GM12891 (cell line): ENCODE measurements around the gene MOV10.

Experiments
- DNase-seq: peaks from one replicate; pipeline ENCODE4 v3.0.0; 2011; ENCODE audit warnings: low spot score; ENCODE audit not compliant: insufficient read length
- FAIRE-seq: peaks from 2 replicates; lab custom pipeline; 2011; peaks lifted over from hg19 to GRCh38; lab: Jason Lieb, UNC
- PAX5 ChIP-seq: IDR thresholded peaks from 2 replicates; pipeline ENCODE4 v1.6.1; 2011; ENCODE audit warnings: low read length, moderate library complexity, mild to moderate bottlenecking; ENCODE audit not compliant: insufficient read depth, severe bottlenecking
- POLR2A ChIP-seq: IDR thresholded peaks from 2 replicates; pipeline ENCODE4 v1.6.1; 2011; ENCODE audit warnings: low read depth, low read length, control low read depth
- POLR2AphosphoS5 ChIP-seq: IDR thresholded peaks from 2 replicates; pipeline ENCODE4 v1.6.1; 2011; ENCODE audit warnings: low read depth, low read length, control low read depth
- POU2F2 ChIP-seq: IDR thresholded peaks from 2 replicates; pipeline ENCODE4 v1.6.1; 2011; ENCODE audit warnings: low read depth, mild to moderate bottlenecking, control low read depth, low read length, moderate library complexity
- SPI1 ChIP-seq: IDR thresholded peaks from 2 replicates; pipeline ENCODE4 v1.6.1; 2011; ENCODE audit warnings: low read depth, low read length, control low read depth
- TAF1 ChIP-seq: IDR thresholded peaks from 2 replicates; pipeline ENCODE4 v1.6.1; 2011; ENCODE audit warnings: low read depth, low read length, control low read depth

Gene MOV10

GRCh38 chr1:112712701-112713128 lies 38.3 kb downstream of the MOV10 start:
- DNase-seq (no peak), FAIRE-seq (no peak)
- TF ChIP-seq PAX5, result no peak
- no peak for TF ChIP-seq TAF1
- TF ChIP-seq SPI1, result no peak
- TF ChIP-seq POLR2A, result no peak
- TF ChIP-seq POLR2AphosphoS5, result no peak
- TF ChIP-seq POU2F2, result no peak

GRCh38 chr1:112713466-112714312 lies 39.2 kb downstream of the MOV10 start:
- FAIRE-seq (peak; percentile 40), DNase-seq (peak; percentile 49)
- TF ChIP-seq POLR2A (no peak), POLR2AphosphoS5 (no peak), PAX5 (no peak), SPI1 (peak; percentile 98), TAF1 (no peak)

- FAIRE-seq (peak; percentile 20), DNase-seq (no peak)
- TF ChIP-seq POU2F2, result no peak
- no peak for TF ChIP-seq PAX5
- TF ChIP-seq POLR2A, result no peak
- no peak for TF ChIP-seq TAF1
- no peak for TF ChIP-seq POLR2AphosphoS5
Observed at GRCh38 chr1:112714313-112715263, 40.1 kb downstream of the MOV10 start.

- no peak for TF ChIP-seq POLR2AphosphoS5
- no peak for TF ChIP-seq PAX5
- TF ChIP-seq SPI1, result no peak
- no peak for TF ChIP-seq TAF1
- TF ChIP-seq POLR2A, result no peak
- TF ChIP-seq POU2F2, result no peak
- DNase-seq, result peak; percentile 94
- peak; percentile 90 for FAIRE-seq
Observed at GRCh38 chr1:112715264-112716053, 41.0 kb downstream of the MOV10 start, which contains the start of gene PPM1J. PPM1J (minus strand) TSS chr1:112715332; CDS start chr1:112715301, 31 bp downstream.

GRCh38 chr1:112716133-112716720 lies 41.8 kb downstream of the MOV10 start:
- FAIRE-seq, result peak; percentile 86
- DNase-seq, result peak; percentile 59

GRCh38 chr1:112717263-112717873 lies 42.9 kb downstream of the MOV10 start:
- FAIRE-seq (no peak), DNase-seq (no peak)
- TF ChIP-seq SPI1 (peak; percentile 61), TAF1 (no peak)

More at GRCh38 chr1:112716133-112716720, 41.8 kb downstream of the MOV10 start:
- TF ChIP-seq SPI1, result no peak
- TF ChIP-seq POLR2A, result no peak
- no peak for TF ChIP-seq POU2F2
- no peak for TF ChIP-seq PAX5

- DNase-seq (peak; percentile 75), FAIRE-seq (peak; percentile 66)
- TF ChIP-seq POLR2A (no peak), POU2F2 (peak; percentile 24; the same call in 1 of the 2 replicates)
Observed at GRCh38 chr1:112718691-112719418, 44.4 kb downstream of the MOV10 start.

- no peak for TF ChIP-seq POLR2AphosphoS5
- TF ChIP-seq POLR2A, result no peak
- TF ChIP-seq TAF1, result no peak
- no peak for TF ChIP-seq PAX5
- TF ChIP-seq POU2F2, result no peak
- no peak for TF ChIP-seq SPI1
- no peak for DNase-seq
- no peak for FAIRE-seq
Observed at GRCh38 chr1:112719706-112720105, 45.2 kb downstream of the MOV10 start.
